OCI-LY3 (cell line): ENCODE measurements around the gene SRD5A1.

Experiments
- CTCF ChIP-seq: fragments of 200-600, 300-600 bp; sonication (generic); IDR thresholded peaks from 2 replicates; pipeline ENCODE4 v1.5.1; 2014; ENCODE audit warnings: antibody characterized with exemption, low read length, low read depth
- EZH2phosphoT487 ChIP-seq: fragments of 200-600 bp; shearing (Covaris generic); IDR thresholded peaks from 2 replicates; pipeline ENCODE4 v1.6.1; 2018; ENCODE audit warnings: antibody characterized with exemption, mixed run types, low read depth

- TF ChIP-seq CTCF, result peak; percentile 8; the same call in 1 of the 2 replicates
- no peak for TF ChIP-seq EZH2phosphoT487
These were observed 42.7 kb downstream of the SRD5A1 start for GRCh38 chr5:6675784-6676491.
